Mesothelial cell of epicardium (in vitro differentiated cells): ENCODE data around the gene DQX1. TPM values are rescaled to one million over a fixed set of nuclear protein-coding genes. Genes with fewer than 3 reads are reported as not detected.

Experiments used
- DNase-seq, 2 experiments: peaks; one replicate each; pipeline ENCODE4 v3.0.0; 2021; ENCODE audit warnings: low spot score in 2 of 2; ENCODE audit not compliant: unreplicated experiment in 2 of 2
- H3K27ac Mint-ChIP-seq: 2 replicates; pipeline ENCODE4 v1.8.0; 2021; ENCODE audit warnings: mixed read lengths
- H3K27me3 Mint-ChIP-seq: 2 replicates; pipeline ENCODE4 v1.8.0; 2021; ENCODE audit warnings: low read depth, mixed read lengths
- H3K36me3 Mint-ChIP-seq: 2 replicates; pipeline ENCODE4 v1.8.0; 2021; ENCODE audit warnings: mixed read lengths
- H3K4me1 Mint-ChIP-seq: 2 replicates; pipeline ENCODE4 v1.8.0; 2021; ENCODE audit warnings: mixed read lengths
- H3K4me3 Mint-ChIP-seq: 2 replicates; pipeline ENCODE4 v1.8.0; 2021; ENCODE audit warnings: mild to moderate bottlenecking, moderate library complexity, mixed read lengths
- H3K9me3 Mint-ChIP-seq: 2 replicates; pipeline ENCODE4 v1.8.0; 2021; ENCODE audit warnings: mixed read lengths
- CTCF ChIP-seq: fragments of 200-600 bp; sonication (generic); IDR thresholded peaks from one replicate; pipeline ENCODE4 v1.5.0; 2021; ENCODE audit warnings: antibody characterized with exemption; ENCODE audit not compliant: unreplicated experiment
- total RNA-seq: library from RNA; stranded (reverse); gene quantifications from 3 replicates; pipeline ENCODE4 v1.2.1, GENCODE V29; 2021

The DQX1 gene
- total RNA-seq, 1 donor from 2014 or later = 0.42 TPM

- peak overlapping the region; percentile 99 for H3K27ac Mint-ChIP-seq
Measured at GRCh38 chr2:74481961-74482800, 43.9 kb downstream of the DQX1 start.

DNA sequence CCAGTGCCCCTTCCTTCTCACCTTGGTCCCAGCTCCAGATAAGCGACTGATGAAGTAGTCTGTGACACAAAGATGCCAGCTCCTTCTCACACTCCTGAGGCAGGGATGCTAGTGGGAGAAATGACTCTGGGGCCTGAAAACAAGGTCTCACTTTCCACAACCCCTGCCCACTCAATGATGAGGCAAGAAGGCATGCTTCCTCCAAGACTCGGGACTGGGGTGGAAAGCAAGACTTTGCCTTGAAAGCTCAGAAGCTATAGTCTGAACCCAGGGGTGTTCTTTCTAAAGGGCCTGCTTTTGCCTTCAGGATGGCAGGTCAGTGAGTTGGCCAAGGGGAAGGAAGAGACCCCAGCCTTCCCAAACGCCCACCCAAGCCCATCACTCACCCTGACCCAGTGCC lies 44.6 kb downstream of the DQX1 start:
- peaks cover 12% of the 10 kb centered on the region for H3K36me3 Mint-ChIP-seq
- peak overlapping the region; percentile 100 for H3K4me3 Mint-ChIP-seq
- no peak for TF ChIP-seq CTCF
- no peak overlapping the region for H3K27ac Mint-ChIP-seq
- no peaks in the 10 kb centered on the region for H3K9me3 Mint-ChIP-seq
- no peak for DNase-seq
- peaks cover 18% of the 10 kb centered on the region for H3K4me1 Mint-ChIP-seq
- no peaks in the 10 kb centered on the region for H3K27me3 Mint-ChIP-seq

More at GRCh38 chr2:74481961-74482800, 43.9 kb downstream of the DQX1 start:
- no peak for TF ChIP-seq CTCF
- DNase-seq = peak in 1 of 2 experiments; percentile 69
- H3K36me3 Mint-ChIP-seq = peaks cover 9% of the 10 kb centered on the region
- no peaks in the 10 kb centered on the region for H3K27me3 Mint-ChIP-seq
- no peaks in the 10 kb centered on the region for H3K9me3 Mint-ChIP-seq
- peak overlapping the region; percentile 100 for H3K4me3 Mint-ChIP-seq
- peaks cover 18% of the 10 kb centered on the region for H3K4me1 Mint-ChIP-seq

DNA sequence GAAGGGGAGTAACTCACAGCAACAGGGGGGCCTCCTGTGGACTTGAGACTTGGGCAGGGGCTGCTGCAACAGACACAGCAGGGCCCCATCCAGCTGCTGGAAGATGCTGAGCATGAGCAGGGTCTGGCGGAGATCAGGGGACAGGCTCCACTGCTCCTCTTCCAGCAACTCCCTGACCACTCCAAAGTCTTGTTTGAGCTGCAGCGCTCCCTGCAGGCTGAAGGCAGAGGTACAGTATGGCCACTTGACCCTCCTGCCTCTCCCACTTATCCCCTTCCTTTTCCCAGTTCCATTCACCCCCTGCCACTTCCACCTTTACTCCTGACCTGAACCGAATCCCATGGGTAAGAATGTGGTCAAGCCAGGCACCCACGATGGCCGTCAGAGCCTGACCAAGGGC lies 51.1 kb downstream of the DQX1 start:
- H3K4me1 Mint-ChIP-seq = peaks cover 18% of the 10 kb centered on the region
- DNase-seq = no peak
- H3K27me3 Mint-ChIP-seq = no peaks in the 10 kb centered on the region
- no peak for TF ChIP-seq CTCF
- peaks cover 9% of the 10 kb centered on the region for H3K36me3 Mint-ChIP-seq
- H3K27ac Mint-ChIP-seq = peak overlapping the region; percentile 9
- H3K9me3 Mint-ChIP-seq = no peaks in the 10 kb centered on the region
- no peak overlapping the region for H3K4me3 Mint-ChIP-seq

GRCh38 chr2:74474481-74474880 lies 51.5 kb downstream of the DQX1 start:
- no peaks in the 10 kb centered on the region for H3K9me3 Mint-ChIP-seq
- peak overlapping the region; percentile 9 for H3K27ac Mint-ChIP-seq
- H3K36me3 Mint-ChIP-seq = peaks cover 9% of the 10 kb centered on the region
- no peak for TF ChIP-seq CTCF
- H3K4me3 Mint-ChIP-seq = no peak overlapping the region
- H3K4me1 Mint-ChIP-seq = peaks cover 18% of the 10 kb centered on the region
- DNase-seq = no peak
- H3K27me3 Mint-ChIP-seq = no peaks in the 10 kb centered on the region

GRCh38 chr2:74472945-74473258 lies 53.1 kb downstream of the DQX1 start:
- TF ChIP-seq CTCF = no peak
- Mint-ChIP-seq H3K27me3 (no peaks in the 10 kb centered on the region), H3K4me3 (peak overlapping the region; percentile 94), H3K27ac (peak overlapping the region; percentile 99), H3K9me3 (no peaks in the 10 kb centered on the region), H3K36me3 (peaks cover 9% of the 10 kb centered on the region), H3K4me1 (peaks cover 18% of the 10 kb centered on the region)
- DNase-seq = no peak
